ENCODE data around the gene OSBPL2.

The OSBPL2 gene

DNA sequence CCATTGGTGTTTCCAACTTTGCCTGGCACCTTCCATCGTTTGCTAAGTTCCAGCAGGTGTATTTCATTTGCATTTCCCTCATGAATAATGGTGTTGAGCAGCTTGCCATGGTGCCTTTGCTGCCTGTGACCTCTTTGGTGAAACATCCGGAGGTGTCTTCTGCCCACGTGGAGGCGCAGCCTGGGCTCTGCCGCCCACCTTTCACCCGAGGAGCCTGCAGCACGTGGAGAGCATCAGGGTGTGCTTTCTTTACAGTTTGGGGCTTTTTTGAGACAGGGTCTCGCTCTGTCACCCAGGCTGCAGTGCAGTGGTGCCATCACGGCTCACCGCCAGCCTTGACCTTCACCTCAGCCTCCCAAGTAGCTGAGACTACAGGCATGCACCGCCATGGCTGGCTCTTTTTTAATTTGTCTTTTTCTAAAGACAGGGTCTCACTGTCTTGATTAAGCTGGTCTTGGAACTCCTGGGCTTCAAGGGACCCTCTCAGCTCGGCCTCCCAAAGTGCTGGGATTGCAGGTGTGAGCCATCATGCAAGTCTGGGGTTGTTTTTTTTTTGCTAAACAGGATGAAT, 61.4 kb downstream of the OSBPL2 start:
- ChIA-PET CTCF (interaction anchor here (1.5 to 5.0 kb wide), 4 partner anchors 8 to 111 kb away, joined by 4 to 40 read pairs (median 11); partner anchors contain the start of gene RPS21), POLR2A (no interaction called here)
- no peak for DNase-seq (ENCODE audit: extremely low spot score)
- TF ChIP-seq, protein P1, sequence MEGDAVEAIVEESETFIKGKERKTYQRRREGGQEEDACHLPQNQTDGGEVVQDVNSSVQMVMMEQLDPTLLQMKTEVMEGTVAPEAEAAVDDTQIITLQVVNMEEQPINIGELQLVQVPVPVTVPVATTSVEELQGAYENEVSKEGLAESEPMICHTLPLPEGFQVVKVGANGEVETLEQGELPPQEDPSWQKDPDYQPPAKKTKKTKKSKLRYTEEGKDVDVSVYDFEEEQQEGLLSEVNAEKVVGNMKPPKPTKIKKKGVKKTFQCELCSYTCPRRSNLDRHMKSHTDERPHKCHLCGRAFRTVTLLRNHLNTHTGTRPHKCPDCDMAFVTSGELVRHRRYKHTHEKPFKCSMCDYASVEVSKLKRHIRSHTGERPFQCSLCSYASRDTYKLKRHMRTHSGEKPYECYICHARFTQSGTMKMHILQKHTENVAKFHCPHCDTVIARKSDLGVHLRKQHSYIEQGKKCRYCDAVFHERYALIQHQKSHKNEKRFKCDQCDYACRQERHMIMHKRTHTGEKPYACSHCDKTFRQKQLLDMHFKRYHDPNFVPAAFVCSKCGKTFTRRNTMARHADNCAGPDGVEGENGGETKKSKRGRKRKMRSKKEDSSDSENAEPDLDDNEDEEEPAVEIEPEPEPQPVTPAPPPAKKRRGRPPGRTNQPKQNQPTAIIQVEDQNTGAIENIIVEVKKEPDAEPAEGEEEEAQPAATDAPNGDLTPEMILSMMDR (IDR thresholded peaks at IDR 0.05; ENCODE audit: control extremely low read depth, extremely low read depth, low read depth, missing control alignments) = no peak

DNA sequence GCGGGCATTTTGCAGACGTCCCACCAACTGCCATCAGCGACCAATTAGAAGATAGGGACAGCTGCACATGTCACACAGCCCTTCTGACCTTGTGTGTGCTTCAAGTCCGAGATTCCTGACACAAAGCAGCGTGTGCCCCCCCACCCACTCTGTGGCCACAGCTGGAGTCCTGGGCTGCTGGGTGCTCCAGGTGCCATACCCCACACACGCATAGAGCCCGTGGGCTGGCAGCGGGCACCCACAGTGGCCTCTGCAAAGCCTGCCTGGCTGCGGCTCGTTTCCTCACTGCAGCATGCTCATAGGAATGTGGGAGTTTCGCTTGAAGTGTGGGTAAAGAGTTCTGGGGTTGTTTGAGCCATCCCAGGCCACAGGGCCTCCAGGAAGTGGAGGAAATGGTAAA, 62.0 kb downstream of the OSBPL2 start:
- TF ChIP-seq, protein P1 (IDR thresholded peaks at IDR 0.05; ENCODE audit: control extremely low read depth, extremely low read depth, low read depth, missing control alignments) = no peak
- no peak for DNase-seq (ENCODE audit: extremely low spot score)
- ChIA-PET POLR2A (no interaction called here), CTCF (interaction anchor here (0.8 to 5.0 kb wide), 13 partner anchors 9 to 494 kb away, joined by 3 to 40 read pairs (median 3); partner anchors contain the start of genes OSBPL2 and RPS21)

DNA sequence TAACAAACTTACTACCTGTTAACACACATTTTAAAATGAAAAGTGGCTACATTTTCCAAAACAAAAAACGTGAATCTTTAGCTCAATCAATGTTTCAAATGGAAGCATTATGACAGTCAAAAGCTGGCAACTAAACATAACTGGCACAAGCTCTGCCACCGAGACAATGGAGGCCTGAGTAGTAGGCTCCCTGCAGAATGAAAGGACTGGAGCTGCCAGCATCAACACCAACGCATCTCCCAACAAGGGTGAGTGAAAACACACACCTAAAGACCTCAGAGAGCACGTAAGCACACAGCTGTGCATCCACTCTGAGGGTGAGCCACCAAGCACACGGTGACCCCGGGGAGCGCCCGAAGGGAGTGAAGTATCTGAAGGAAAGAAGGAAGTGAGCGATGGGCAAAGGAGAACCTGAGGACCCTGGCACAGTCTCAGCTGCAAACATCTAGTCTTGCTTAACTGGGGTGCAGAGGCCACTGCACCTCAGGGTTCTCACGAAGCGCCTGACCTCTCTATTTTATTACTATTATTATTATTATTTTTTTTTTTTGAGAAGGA, 62.9 kb downstream of the OSBPL2 start:
- CTCF ChIA-PET = interaction anchor here (0.8 to 5.0 kb wide), 16 partner anchors 10 to 493 kb away, joined by 3 to 40 read pairs (median 3); partner anchors contain the start of genes OSBPL2 and RPS21
- DNase-seq (ENCODE audit: extremely low spot score) = no peak
- TF ChIP-seq, protein P1 (IDR thresholded peaks at IDR 0.05; ENCODE audit: control extremely low read depth, extremely low read depth, low read depth, missing control alignments) = no peak
- POLR2A ChIA-PET = no interaction called here

DNA sequence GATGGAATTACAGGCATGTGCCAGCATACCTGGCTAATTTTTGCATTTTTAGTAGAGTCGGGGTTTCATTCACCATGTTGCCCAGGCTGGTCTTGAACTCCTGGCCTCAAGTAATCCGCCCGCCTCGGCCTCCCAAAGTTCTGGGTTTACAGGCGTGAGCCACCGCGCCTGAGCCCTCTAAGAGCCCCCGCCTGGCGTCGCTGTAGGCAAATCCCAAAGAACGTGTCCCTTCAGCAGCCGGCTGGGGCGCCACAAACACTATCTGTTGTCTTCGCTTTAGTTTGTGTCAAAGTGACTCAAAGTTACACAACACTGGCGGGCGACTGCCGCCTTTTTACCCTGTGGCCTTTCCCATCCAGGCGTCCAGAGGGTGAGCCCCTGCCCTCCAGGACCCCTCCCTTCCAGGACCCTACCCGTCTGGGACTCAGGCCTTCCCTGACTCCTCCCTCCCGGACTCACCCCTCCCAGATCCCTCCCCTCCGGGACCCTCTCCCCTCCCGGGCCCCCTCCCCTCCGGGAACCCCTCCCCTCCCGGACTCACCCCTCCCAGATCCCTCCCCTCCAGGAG, 63.5 kb downstream of the OSBPL2 start:
- peak; percentile 89 for DNase-seq (ENCODE audit: extremely low spot score)
- CTCF ChIA-PET = interaction anchor here (0.7 to 5.0 kb wide), 22 partner anchors 8 to 492 kb away, joined by 3 to 40 read pairs (median 4); partner anchors contain the start of gene RPS21
- TF ChIP-seq, protein P1 (IDR thresholded peaks at IDR 0.05; ENCODE audit: control extremely low read depth, extremely low read depth, low read depth, missing control alignments) = peak; percentile 95
- POLR2A ChIA-PET = no interaction called here

DNA sequence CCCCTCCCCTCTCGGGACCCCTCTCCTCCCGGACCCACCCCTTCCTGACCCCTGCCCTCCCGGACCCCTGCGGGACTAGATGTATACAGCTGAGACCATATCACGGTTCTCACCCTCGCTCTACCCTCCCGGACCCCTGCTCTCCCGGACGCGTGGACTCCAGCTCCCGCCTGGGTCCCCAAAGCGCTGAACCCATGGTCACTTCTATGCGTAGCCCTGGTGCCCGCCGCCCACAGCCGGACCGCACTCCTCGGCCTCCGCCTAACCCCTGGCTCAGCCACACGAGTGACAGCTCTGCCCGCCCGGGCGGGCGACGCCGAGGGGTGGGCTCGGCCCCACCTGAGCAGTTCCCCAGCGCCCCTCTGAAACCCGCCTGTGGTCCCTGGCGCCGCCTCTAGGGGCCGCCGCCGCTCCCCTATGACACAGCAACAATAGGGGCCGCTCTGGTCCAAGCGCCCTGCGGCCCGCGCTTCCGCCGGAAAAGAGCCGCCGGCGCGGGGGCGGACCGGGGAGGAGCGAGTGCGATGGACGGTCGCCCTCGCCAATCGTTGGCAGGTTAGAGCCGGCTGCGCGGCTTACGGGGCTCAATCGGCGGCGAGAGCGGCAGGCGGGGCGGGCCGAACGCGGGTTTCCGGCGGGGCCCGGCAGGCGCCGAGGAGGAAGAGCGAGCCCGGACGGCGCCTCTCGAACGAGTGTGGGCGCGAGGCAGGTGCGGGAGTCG, 64.2 kb downstream of the OSBPL2 start, which contains the start of gene ADRM1:
ADRM1 (plus strand) TSS at position 657 of the 721 bp plus-strand sequence. CDS start 572 bp downstream, outside the sequence.
- POLR2A ChIA-PET = no interaction called here
- CTCF ChIA-PET = interaction anchor here (0.7 to 5.0 kb wide), 23 partner anchors 8 to 491 kb away, joined by 3 to 40 read pairs (median 3); partner anchors contain the start of gene RPS21
- TF ChIP-seq, protein P1 (IDR thresholded peaks at IDR 0.05; ENCODE audit: control extremely low read depth, extremely low read depth, low read depth, missing control alignments) = peak; percentile 87
- DNase-seq (ENCODE audit: extremely low spot score) = peak; percentile 99

DNA sequence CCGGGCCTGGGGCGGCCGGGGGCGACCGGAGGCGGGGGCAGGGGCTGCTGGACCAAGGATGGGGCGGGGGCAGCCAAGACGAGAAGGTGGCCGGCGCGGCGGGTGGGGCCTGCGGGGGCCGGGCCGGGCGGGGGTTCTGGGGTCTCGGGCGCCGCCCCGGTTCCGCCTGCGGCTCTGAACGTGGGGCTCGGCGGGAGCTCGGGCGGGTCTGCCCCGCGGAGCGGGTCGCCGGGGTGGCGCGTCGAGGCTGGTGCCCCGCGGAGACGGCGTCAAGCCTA, 64.7 kb downstream of the OSBPL2 start:
- TF ChIP-seq, protein P1 (IDR thresholded peaks at IDR 0.05; ENCODE audit: control extremely low read depth, extremely low read depth, low read depth, missing control alignments) = no peak
- ChIA-PET CTCF (interaction anchor here (1.0 to 5.0 kb wide), 13 partner anchors 9 to 115 kb away, joined by 3 to 40 read pairs (median 3); no protein-coding TSS in a partner anchor), POLR2A (no interaction called here)
- no peak for DNase-seq (ENCODE audit: extremely low spot score)

Measured in GM10248 (cell line).